Stomach (tissue), 4 donors: ENCODE results near the gene MAP1S.

ENCODE experiments used
- POLR2A ChIP-seq, 4 donors: fragments of 450-650 bp; IDR thresholded peaks; one replicate each; pipeline ENCODE4 v1.6.1; 2016; ENCODE audit warnings: antibody characterized with exemption in 4 of 4, control low read depth in 2 of 4, mild to moderate bottlenecking in 1 of 4, moderate library complexity in 1 of 4
- TF ChIP-seq, protein P1 (sequence below), 7 experiments: fragments of 450-650 bp in 4 of 7; fragments of 200-600 bp in 3 of 7; sonication (generic) in 3 of 7; IDR thresholded peaks; one replicate each; pipeline ENCODE4 v1.5.1; 2016 to 2019; ENCODE audit warnings: antibody characterized with exemption in 7 of 7, control low read depth in 2 of 7, mild to moderate bottlenecking in 1 of 7

- TF ChIP-seq, protein P1, sequence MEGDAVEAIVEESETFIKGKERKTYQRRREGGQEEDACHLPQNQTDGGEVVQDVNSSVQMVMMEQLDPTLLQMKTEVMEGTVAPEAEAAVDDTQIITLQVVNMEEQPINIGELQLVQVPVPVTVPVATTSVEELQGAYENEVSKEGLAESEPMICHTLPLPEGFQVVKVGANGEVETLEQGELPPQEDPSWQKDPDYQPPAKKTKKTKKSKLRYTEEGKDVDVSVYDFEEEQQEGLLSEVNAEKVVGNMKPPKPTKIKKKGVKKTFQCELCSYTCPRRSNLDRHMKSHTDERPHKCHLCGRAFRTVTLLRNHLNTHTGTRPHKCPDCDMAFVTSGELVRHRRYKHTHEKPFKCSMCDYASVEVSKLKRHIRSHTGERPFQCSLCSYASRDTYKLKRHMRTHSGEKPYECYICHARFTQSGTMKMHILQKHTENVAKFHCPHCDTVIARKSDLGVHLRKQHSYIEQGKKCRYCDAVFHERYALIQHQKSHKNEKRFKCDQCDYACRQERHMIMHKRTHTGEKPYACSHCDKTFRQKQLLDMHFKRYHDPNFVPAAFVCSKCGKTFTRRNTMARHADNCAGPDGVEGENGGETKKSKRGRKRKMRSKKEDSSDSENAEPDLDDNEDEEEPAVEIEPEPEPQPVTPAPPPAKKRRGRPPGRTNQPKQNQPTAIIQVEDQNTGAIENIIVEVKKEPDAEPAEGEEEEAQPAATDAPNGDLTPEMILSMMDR (IDR thresholded peaks at IDR 0.05), result no peak
- no peak for TF ChIP-seq POLR2A (IDR thresholded peaks at IDR 0.05)
These were observed 33.2 kb upstream of the MAP1S start for GRCh38 chr19:17686023-17686521.
